Neural cell (in vitro differentiated cells): Measurements from ENCODE around the gene ZNF846.
A peak's percentile ranks its signal among the peaks of the same experiment; 100 is the strongest.

Experiments
- EP300 ChIP-seq: fragments of 450-650 bp; conservative IDR thresholded peaks from 2 replicates; pipeline ENCODE4 v1.6.1; 2014; ENCODE audit warnings: antibody characterized with exemption, mild to moderate bottlenecking, moderate library complexity; ENCODE audit not compliant: poor library complexity, severe bottlenecking
- POLR2AphosphoS5 ChIP-seq: IDR thresholded peaks from 2 replicates; pipeline ENCODE4 v1.6.1; 2012
- RAD21 ChIP-seq: fragments of 450-650 bp; conservative IDR thresholded peaks from 2 replicates; pipeline ENCODE4 v1.6.1; 2014; ENCODE audit warnings: antibody characterized with exemption, mild to moderate bottlenecking, moderate library complexity
- SMC3 ChIP-seq: fragments of 450-650 bp; conservative IDR thresholded peaks from 2 replicates; pipeline ENCODE4 v1.6.1; 2014; ENCODE audit warnings: antibody characterized with exemption, mild to moderate bottlenecking, moderate library complexity; ENCODE audit not compliant: poor library complexity
- TAF1 ChIP-seq: IDR thresholded peaks from 2 replicates; pipeline ENCODE4 v1.6.1; 2012; ENCODE audit warnings: low read depth
- TF ChIP-seq, protein P1 (sequence below): fragments of 450-650 bp; IDR thresholded peaks from 2 replicates; pipeline ENCODE4 v1.5.1; 2014; ENCODE audit warnings: antibody characterized with exemption, mild to moderate bottlenecking, moderate library complexity; ENCODE audit not compliant: poor library complexity, severe bottlenecking

DNA sequence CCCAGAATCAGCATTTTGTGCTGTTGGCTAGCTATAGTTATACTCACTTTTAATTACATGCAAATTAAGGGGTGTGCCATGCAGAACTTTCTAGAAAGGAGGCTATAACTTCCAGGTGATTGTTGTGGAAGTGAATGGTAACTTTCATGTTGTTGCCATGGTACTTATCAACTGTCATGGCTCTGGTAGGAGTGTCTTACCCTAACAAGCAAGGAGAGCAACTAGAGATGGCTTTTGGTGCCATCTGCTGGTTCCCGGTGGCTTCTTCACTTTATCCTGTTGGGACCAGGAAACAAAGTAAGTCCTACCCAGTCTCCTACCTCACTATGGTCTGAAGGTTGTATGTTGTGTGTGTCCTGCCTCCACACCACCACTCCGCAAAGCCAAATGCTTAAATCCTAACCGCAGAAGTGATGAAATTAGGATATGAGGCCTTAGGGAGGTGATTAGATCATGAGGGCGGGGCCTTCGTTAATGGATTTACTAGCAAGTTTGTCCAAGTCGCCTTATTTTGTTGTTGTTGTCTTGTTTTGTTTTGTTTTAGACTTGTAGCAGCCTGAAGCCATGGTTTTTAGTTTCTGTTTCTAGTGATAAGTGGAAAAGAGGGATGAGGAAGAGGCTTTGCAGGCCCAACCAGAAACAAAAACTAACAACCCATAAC, 27.7 kb upstream of the ZNF846 start:
- TF ChIP-seq, protein P1, sequence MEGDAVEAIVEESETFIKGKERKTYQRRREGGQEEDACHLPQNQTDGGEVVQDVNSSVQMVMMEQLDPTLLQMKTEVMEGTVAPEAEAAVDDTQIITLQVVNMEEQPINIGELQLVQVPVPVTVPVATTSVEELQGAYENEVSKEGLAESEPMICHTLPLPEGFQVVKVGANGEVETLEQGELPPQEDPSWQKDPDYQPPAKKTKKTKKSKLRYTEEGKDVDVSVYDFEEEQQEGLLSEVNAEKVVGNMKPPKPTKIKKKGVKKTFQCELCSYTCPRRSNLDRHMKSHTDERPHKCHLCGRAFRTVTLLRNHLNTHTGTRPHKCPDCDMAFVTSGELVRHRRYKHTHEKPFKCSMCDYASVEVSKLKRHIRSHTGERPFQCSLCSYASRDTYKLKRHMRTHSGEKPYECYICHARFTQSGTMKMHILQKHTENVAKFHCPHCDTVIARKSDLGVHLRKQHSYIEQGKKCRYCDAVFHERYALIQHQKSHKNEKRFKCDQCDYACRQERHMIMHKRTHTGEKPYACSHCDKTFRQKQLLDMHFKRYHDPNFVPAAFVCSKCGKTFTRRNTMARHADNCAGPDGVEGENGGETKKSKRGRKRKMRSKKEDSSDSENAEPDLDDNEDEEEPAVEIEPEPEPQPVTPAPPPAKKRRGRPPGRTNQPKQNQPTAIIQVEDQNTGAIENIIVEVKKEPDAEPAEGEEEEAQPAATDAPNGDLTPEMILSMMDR, result peak; percentile 97
- TF ChIP-seq POLR2AphosphoS5 (no peak), SMC3 (peak; percentile 98), TAF1 (no peak), RAD21 (peak; percentile 98), EP300 (no peak)
